ENCODE measurements around the gene GPN1. TPM values are rescaled to one million over a fixed set of nuclear protein-coding genes. Genes with fewer than 3 reads are reported as not detected.
A peak's percentile ranks its signal among the peaks of the same experiment; 100 is the strongest.

The GPN1 gene
- total RNA-seq, 1 experiment from 2014 or later = 45.1 TPM

DNA sequence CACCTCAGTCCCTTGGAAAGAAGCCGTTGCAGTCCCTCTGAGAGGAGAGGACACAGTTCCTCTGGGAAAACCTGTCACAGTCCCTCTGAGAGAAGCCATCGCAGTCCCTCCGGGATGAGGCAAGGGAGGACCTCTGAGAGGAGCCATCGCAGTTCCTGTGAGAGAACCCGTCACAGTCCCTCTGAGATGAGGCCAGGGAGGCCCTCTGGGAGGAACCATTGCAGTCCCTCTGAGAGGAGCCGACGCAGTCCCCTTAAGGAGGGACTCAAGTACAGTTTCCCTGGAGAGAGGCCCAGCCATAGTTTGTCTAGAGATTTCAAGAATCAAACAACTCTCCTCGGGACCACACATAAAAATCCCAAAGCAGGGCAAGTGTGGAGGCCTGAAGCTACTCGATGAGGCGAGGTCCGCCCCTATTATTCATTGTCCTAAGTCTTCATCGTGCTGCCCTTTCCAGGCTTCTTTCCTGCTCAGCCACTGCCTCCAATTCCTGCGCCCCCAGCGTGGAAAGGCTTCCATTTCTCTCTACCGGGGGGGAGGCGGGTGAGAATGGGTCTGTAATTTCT, 46.6 kb upstream of the GPN1 start:
- Histone ChIP-seq H3K79me2 (ENCODE audit: low read depth) (peaks cover 41% of the 10 kb centered on the region), H3F3A (ENCODE audit: insufficient read depth, low read depth) (peaks cover 14% of the 10 kb centered on the region), H2AFZ (peak overlapping the region; percentile 92), H3K4me1 (replicated peaks; ENCODE audit: insufficient read depth) (peaks cover 20% of the 10 kb centered on the region), H3K27me3 (ENCODE audit: insufficient read depth, low read depth) (no peaks in the 10 kb centered on the region), H3K4me2 (peak overlapping the region; percentile 91), H3K9me2 (ENCODE audit: insufficient read depth) (no peaks in the 10 kb centered on the region), H3K9me3 (ENCODE audit: insufficient read depth, low read depth) (peaks cover 28% of the 10 kb centered on the region), H3K36me3 (ENCODE audit: low read depth) (0 out of 2 replicates have a peak, but pooled peaks cover 7% of the 10 kb centered on the region), H3K27ac (peak overlapping the region; percentile 58; the same call in 1 of the 2 replicates), H3K4me3 (peak overlapping the region; percentile 93; the same call in 1 of the 2 replicates), H4K20me1 (ENCODE audit: insufficient read depth) (peaks cover 10% of the 10 kb centered on the region; the same call in 1 of the 2 replicates)
- TSS peak; percentile 62 for BruUV-seq (replicated peaks)
- CTCF ChIA-PET = no interaction called here
- POLR2A ChIA-PET (ENCODE audit: unreplicated experiment) = interaction anchor here (0.6 kb wide), 2 partner anchors 73 to 153 kb away, joined by 3 read pairs; no protein-coding TSS in a partner anchor
- intact Hi-C loops (cut with micrococcal nuclease; ENCODE audit: unreplicated experiment) = loop anchor here (5.0 kb wide), 1 partner anchor 90 kb away; no protein-coding TSS in a partner anchor
- no peak for TF ChIP-seq CTCF (conservative IDR thresholded peaks at IDR 0.05)
- TF ChIP-seq EZH2 (IDR thresholded peaks at IDR 0.05; ENCODE audit: low read depth) = no peak
- DNase-seq = no peak

DNA sequence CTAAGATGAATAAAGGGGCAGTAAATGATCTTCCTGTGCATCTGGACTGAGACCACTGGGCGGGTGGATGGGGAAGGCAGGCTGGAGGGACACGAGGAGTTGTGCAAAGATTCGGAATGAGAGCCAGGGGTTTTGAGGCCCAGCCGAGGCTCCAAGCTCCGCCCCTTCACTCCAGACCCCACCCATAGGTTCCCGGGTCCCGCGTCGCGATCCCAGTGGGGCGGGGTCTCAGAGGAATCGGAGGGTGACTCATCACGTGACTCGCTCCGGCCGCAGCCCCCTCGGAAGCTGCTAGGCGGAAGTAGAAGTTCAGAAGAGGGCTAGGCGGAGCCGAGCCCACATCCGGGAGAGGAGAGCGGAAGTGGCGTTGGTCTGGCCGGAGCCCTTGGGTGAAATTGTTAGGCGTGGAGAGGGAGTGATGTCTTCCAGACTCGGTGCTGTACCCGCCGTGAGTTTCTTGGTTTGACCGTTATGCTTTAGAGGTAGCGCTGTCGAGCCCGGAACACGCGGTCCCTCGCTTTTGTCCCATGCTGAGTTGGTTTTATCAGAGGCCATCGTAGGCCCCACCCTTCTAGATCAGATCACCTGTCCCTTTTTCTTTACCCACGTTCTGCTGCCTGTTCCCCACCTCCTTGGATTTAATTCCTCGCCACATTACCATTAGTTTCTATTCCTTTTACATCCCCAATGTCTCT, 46.0 kb upstream of the GPN1 start, which contains the start of gene ZNF512:
TSS of gene ZNF512 (plus strand) at position 348 of the 695 bp plus-strand sequence. CDS start at position 419, 71 bp downstream.
- no TSS peak for BruUV-seq (replicated peaks)
- intact Hi-C loops (cut with micrococcal nuclease; ENCODE audit: unreplicated experiment) = loop anchor here (5.0 kb wide), 1 partner anchor 91 kb away; no protein-coding TSS in a partner anchor
- peak; percentile 79 to 80 for DNase-seq

More for the DNA sequence above, 46.0 kb upstream of the GPN1 start, which contains the start of gene ZNF512:
- ChIA-PET CTCF (no interaction called here), POLR2A (ENCODE audit: unreplicated experiment) (interaction anchor here (0.6 kb wide), 2 partner anchors 74 to 153 kb away, joined by 3 read pairs; no protein-coding TSS in a partner anchor)
- Histone ChIP-seq H3K79me2 (ENCODE audit: low read depth) (peaks cover 48% of the 10 kb centered on the region), H3K4me3 (peak within 1 kb of the TSS; percentile 93), H3K27me3 (ENCODE audit: insufficient read depth, low read depth) (no peaks in the 10 kb centered on the region), H3K9me3 (ENCODE audit: insufficient read depth, low read depth) (peaks cover 22% of the 10 kb centered on the region), H3F3A (ENCODE audit: insufficient read depth, low read depth) (peaks cover 14% of the 10 kb centered on the region), H3K27ac (peak within 1 kb of the TSS; percentile 58), H2AFZ (peak within 1 kb of the TSS; percentile 92), H3K9me2 (ENCODE audit: insufficient read depth) (no peaks in the 10 kb centered on the region), H4K20me1 (ENCODE audit: insufficient read depth) (peaks cover 10% of the 10 kb centered on the region; the same call in 1 of the 2 replicates), H3K4me1 (replicated peaks; ENCODE audit: insufficient read depth) (peaks cover 20% of the 10 kb centered on the region), H3K36me3 (ENCODE audit: low read depth) (0 out of 2 replicates have a peak, but pooled peaks cover 7% of the 10 kb centered on the region), H3K4me2 (peak within 1 kb of the TSS; percentile 91)
- TF ChIP-seq CTCF (conservative IDR thresholded peaks at IDR 0.05) (no peak; the same call in 1 of the 2 replicates), EZH2 (IDR thresholded peaks at IDR 0.05; ENCODE audit: low read depth) (no peak)
